Gastrocnemius medialis (tissue), 4 donors: ENCODE data around the gene AP5Z1. TPM values are rescaled to one million over a fixed set of nuclear protein-coding genes. Genes with fewer than 3 reads are reported as not detected.
"Not testable (repeated sequence)": the region's sequence is repeated elsewhere in the genome, so short reads cannot be mapped to it uniquely, and the experiment has no call there.

Experiments used
- ATAC-seq, 2 donors: fragments of 150-250 bp; one replicate each; pipeline ENCODE4 v1.9.1; 2016
- DNase-seq, 2 donors: peaks; one replicate each; pipeline ENCODE4 v3.0.0-alpha.2; 2019
- H3K27ac ChIP-seq, 4 donors: fragments of 200-600 bp; sonication (generic); 1 replicate in 1 of 4; 2 replicates in 3 of 4; pipeline ENCODE4 v1.5.1; 2016 to 2018; ENCODE audit warnings: mild to moderate bottlenecking in 2 of 4, moderate library complexity in 1 of 4
- H3K27me3 ChIP-seq, 3 donors: fragments of 200-600 bp; sonication (generic) in 2 of 3; 1 replicate in 1 of 3; 2 replicates in 2 of 3; pipeline versions ENCODE4 v1.5.1 to v1.6.0; 2016 to 2019; ENCODE audit warnings: mild to moderate bottlenecking in 1 of 3, moderate library complexity in 1 of 3
- H3K36me3 ChIP-seq, 2 donors: fragments of 200-600 bp; sonication (generic) in 1 of 2; one replicate each; pipeline ENCODE4 v1.5.1; 2017 to 2018
- H3K4me1 ChIP-seq, 2 donors: fragments of 200-600 bp; sonication (generic) in 1 of 2; one replicate each; pipeline ENCODE4 v1.5.1; 2016 to 2017; ENCODE audit warnings: mild to moderate bottlenecking in 2 of 2
- H3K4me3 ChIP-seq, 4 donors: fragments of 200-600 bp; sonication (generic) in 3 of 4; 1 replicate in 1 of 4; 2 replicates in 3 of 4; pipeline ENCODE4 v1.5.1; 2016 to 2019; ENCODE audit warnings: mild to moderate bottlenecking in 2 of 4
- H3K9me3 ChIP-seq, 3 donors: fragments of 200-600 bp; sonication (generic) in 2 of 3; 1 replicate in 1 of 3; 2 replicates in 2 of 3; pipeline ENCODE4 v1.5.1; 2016 to 2019
- CTCF ChIP-seq, 5 experiments: fragments of 450-650 bp in 3 of 5; fragments of 200-600 bp in 2 of 5; sonication (generic) in 2 of 5; IDR thresholded peaks in 4 of 5; conservative IDR thresholded peaks in 1 of 5; 1 replicate in 4 of 5; 2 replicates in 1 of 5; pipeline ENCODE4 v1.5.1; 2016 to 2019; ENCODE audit warnings: antibody characterized with exemption in 5 of 5, mild to moderate bottlenecking in 3 of 5, moderate library complexity in 3 of 5
- POLR2A ChIP-seq, 2 donors: fragments of 450-650 bp; IDR thresholded peaks; one replicate each; pipeline ENCODE4 v1.6.1; 2017; ENCODE audit warnings: antibody characterized with exemption in 2 of 2, mild to moderate bottlenecking in 2 of 2, moderate library complexity in 2 of 2
- in situ Hi-C, 4 donors: fragments of 200-750 bp; cut with MboI; loops; one replicate each; pipeline versions ENCODE4 v1.15.0 to v1.8.0; 2017; ENCODE audit warnings: low sequenced_read_pairs in 4 of 4
- intact Hi-C: fragments of 100-400 bp; cut with DNase I; formaldehyde crosslinking; loops from one replicate; pipeline ENCODE4 v1.15.1; 2023; ENCODE audit warnings: low total_unique reads
- total RNA-seq, 4 donors: library from RNA; depleted of rRNA; stranded (reverse); fragments of >200 nt; gene quantifications; one replicate each; pipeline versions ENCODE4 v1.1.0 to v1.2.3, GENCODE V29; 2016

AP5Z1 gene
- total RNA-seq, 4 donors from 2014 or later: 10.2 to 18.1 (median 14.6) TPM

- Histone ChIP-seq H3K27ac (no peak overlapping the region), H3K27me3 (no peaks in the 10 kb centered on the region), H3K4me1 (no peaks in the 10 kb centered on the region), H3K36me3 (peaks cover 0 to 50% of the 10 kb centered on the region in 2 donors), H3K4me3 (no peak overlapping the region), H3K9me3 (no peaks in the 10 kb centered on the region)
- DNase-seq: no peak
- TF ChIP-seq POLR2A (IDR thresholded peaks at IDR 0.05): no peak
- no peak for ATAC-seq
- intact Hi-C loops (loop anchor here (10.0 kb wide), 1 partner anchor 294 kb away; no protein-coding TSS in a partner anchor), in situ Hi-C loops (loop anchor here in 1 of 4 donors (10.0 kb wide), 1 partner anchor 94 kb away; the partner anchor contains the start of gene RADIL)
Observed at GRCh38 chr7:4790516-4790991, 15.1 kb downstream of the AP5Z1 start.

DNA sequence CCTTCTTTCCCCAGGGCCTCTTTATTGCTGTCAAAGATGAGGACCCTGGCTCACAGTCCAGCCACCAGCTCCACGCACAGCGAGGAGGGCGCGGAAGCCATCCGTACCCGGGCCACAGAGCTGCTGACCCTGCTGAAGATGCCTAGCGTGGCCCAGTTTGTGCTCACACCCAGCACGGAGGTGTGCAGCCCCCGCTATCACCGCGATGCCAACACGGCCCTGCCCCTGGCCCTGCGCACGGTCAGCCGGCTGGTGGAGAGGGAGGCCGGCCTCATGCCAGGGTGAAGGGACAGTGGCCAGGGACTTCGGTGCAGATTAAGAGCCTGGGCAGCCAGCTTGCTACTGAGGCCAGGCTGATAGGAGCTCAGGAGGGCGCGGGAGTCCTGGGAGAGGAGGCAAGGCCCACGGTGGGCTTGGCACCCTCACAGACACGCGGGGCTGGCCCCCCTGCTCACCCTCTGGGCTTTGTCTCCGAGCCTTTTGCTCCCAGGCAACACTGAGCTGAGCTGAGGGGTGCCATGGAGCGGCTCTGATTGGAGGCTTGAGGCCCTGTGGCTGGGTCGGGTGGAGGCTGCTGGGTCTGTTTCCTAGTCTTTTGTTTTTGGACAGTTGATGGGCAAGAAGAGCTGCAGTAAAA lies 15.8 kb downstream of the AP5Z1 start:
- intact Hi-C loops (loop anchor here (10.0 kb wide), 1 partner anchor 294 kb away; no protein-coding TSS in a partner anchor), in situ Hi-C loops (loop anchor here in 1 of 4 donors (10.0 kb wide), 1 partner anchor 94 kb away; the partner anchor contains the start of gene RADIL)
- Histone ChIP-seq H3K27ac (peak overlapping the region in 1 of 4 donors; percentile 38), H3K4me3 (no peak overlapping the region), H3K36me3 (peaks cover 0 to 44% of the 10 kb centered on the region in 2 donors), H3K9me3 (no peaks in the 10 kb centered on the region), H3K27me3 (no peaks in the 10 kb centered on the region), H3K4me1 (no peaks in the 10 kb centered on the region)
- DNase-seq (no peak), ATAC-seq (no peak)
- TF ChIP-seq POLR2A (IDR thresholded peaks at IDR 0.05): no peak
- TF ChIP-seq CTCF (IDR thresholded peaks at IDR 0.05 in 4 of 5, conservative IDR thresholded peaks at IDR 0.05 in 1 of 5): no peak

GRCh38 chr7:4791738-4792536 lies 16.5 kb downstream of the AP5Z1 start:
- in situ Hi-C loops: loop anchor here in 1 of 4 donors (10.0 kb wide), 1 partner anchor 93 kb away; the partner anchor contains the start of gene RADIL
- Histone ChIP-seq H3K9me3 (no peaks in the 10 kb centered on the region), H3K27me3 (no peaks in the 10 kb centered on the region), H3K36me3 (peaks cover 0 to 37% of the 10 kb centered on the region in 2 donors), H3K4me1 (no peaks in the 10 kb centered on the region), H3K27ac (peak overlapping the region in 3 of 4 donors; percentile 45 to 77 (median 49)), H3K4me3 (peak overlapping the region; percentile 44 to 72 (median 56))
- DNase-seq (peak; percentile 45 to 75), ATAC-seq (peak; percentile 65 to 86)
- intact Hi-C loops: loop anchor here (10.0 kb wide), 1 partner anchor 293 kb away; no protein-coding TSS in a partner anchor
- peak; percentile 44 to 87 (median 64) for TF ChIP-seq CTCF (IDR thresholded peaks at IDR 0.05 in 4 of 5, conservative IDR thresholded peaks at IDR 0.05 in 1 of 5)
- no peak for TF ChIP-seq POLR2A (IDR thresholded peaks at IDR 0.05)

DNA sequence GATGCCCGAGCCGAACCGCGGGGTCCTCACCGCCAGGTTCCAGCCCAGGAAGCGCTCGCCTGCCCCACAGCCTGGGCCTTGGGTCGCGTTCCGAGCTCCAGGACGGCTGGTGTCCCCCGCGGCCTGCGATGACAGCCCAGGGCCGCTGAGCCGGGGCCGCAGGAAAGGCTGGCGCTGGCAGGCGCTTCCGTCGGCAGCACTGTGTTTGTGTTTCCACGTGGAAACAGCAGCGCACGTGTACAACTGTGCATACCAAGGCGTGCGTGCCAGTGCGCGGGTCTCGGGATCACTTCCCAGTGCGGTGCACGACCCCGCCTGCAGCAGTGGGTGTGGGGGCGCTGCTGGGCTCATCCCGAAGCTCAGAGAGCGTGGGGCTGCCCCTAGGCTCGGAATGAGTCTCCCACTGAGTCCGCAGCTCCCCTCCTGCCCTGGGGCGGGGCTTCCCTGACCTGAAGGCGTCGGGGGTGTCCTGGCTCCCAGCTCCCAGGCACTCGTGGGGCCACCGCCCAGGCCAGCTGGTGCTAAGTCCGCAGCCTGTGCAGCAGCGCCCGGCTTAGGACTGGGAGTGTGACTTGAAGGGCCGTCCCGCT lies 17.2 kb downstream of the AP5Z1 start:
- TF ChIP-seq POLR2A (IDR thresholded peaks at IDR 0.05) (no peak), CTCF (IDR thresholded peaks at IDR 0.05 in 4 of 5, conservative IDR thresholded peaks at IDR 0.05 in 1 of 5) (no peak)
- ATAC-seq: peak; percentile 18 to 54
- no peak for DNase-seq
- intact Hi-C loops: loop anchor here (10.0 kb wide), 1 partner anchor 292 kb away; no protein-coding TSS in a partner anchor
- no peaks in the 10 kb centered on the region for H3K9me3 ChIP-seq
- H3K4me3 ChIP-seq: peak overlapping the region; percentile 44 to 72 (median 56)
- no peaks in the 10 kb centered on the region for H3K27me3 ChIP-seq
- peaks cover 0 to 30% of the 10 kb centered on the region in 2 donors for H3K36me3 ChIP-seq
- H3K4me1 ChIP-seq: no peaks in the 10 kb centered on the region
- peak overlapping the region in 3 of 4 donors; percentile 45 to 77 (median 49) for H3K27ac ChIP-seq
- in situ Hi-C loops: loop anchor here in 1 of 4 donors (10.0 kb wide), 1 partner anchor 92 kb away; the partner anchor contains the start of gene RADIL

DNA sequence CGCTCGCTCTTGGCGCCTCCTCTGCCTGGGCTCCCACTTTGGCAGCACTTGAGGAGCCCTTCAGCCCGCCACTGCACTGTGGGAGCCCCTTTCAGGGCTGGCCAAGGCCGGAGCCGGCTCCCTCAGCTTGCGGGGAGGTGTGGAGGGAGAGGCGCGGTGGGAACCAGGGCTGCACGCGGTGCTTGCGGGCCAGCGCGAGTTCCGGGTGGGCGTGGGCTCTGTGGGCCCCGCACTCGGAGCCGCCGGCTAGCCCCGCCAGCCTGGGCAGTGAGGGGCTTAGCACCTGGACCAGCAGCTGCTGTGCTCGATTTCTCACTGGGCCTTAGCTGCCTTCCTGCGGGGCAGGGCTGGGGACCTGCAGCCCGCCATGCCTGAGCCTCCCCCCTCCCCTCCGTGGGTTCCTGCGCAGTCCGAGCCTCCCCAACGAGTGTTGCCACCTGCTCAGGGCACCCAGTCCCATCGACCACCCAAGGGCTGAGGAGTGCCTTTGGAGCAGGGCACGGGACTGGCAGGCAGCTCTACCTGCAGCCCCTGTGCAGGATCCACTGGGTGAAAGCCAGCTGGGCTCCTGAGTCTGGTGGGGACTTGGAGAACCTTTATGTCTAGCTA lies 18.1 kb downstream of the AP5Z1 start:
- not testable (repeated sequence) for H3K4me1 ChIP-seq, H3K27me3 ChIP-seq, ATAC-seq, H3K9me3 ChIP-seq, H3K4me3 ChIP-seq, H3K27ac ChIP-seq, DNase-seq
- peaks cover 0 to 22% of the 10 kb centered on the region in 2 donors for H3K36me3 ChIP-seq
- intact Hi-C loops: loop anchor here (10.0 kb wide), 1 partner anchor 291 kb away; no protein-coding TSS in a partner anchor
- in situ Hi-C loops: loop anchor here in 1 of 4 donors (10.0 kb wide), 1 partner anchor 91 kb away; the partner anchor contains the start of gene RADIL

GRCh38 chr7:4794171-4794570 lies 18.7 kb downstream of the AP5Z1 start:
- H3K4me3 ChIP-seq, H3K27me3 ChIP-seq, H3K4me1 ChIP-seq, DNase-seq, H3K9me3 ChIP-seq, H3K27ac ChIP-seq, ATAC-seq: not testable (repeated sequence)
- in situ Hi-C loops (loop anchor here in 1 of 4 donors (10.0 kb wide), 1 partner anchor 91 kb away; the partner anchor contains the start of gene RADIL), intact Hi-C loops (loop anchor here (10.0 kb wide), 1 partner anchor 291 kb away; no protein-coding TSS in a partner anchor)
- H3K36me3 ChIP-seq: peaks cover 0 to 17% of the 10 kb centered on the region in 2 donors
